ENCODE measurements around the gene NFKBIE. TPM values are rescaled to one million over a fixed set of nuclear protein-coding genes. Genes with fewer than 3 reads are reported as not detected.

Gene NFKBIE
- total and polyA plus RNA-seq, 2 of the 13 experiments (the other 11 are each of a cell fraction or from before 2014, with no cell fraction given) = 6.7 to 14.5 TPM

DNA sequence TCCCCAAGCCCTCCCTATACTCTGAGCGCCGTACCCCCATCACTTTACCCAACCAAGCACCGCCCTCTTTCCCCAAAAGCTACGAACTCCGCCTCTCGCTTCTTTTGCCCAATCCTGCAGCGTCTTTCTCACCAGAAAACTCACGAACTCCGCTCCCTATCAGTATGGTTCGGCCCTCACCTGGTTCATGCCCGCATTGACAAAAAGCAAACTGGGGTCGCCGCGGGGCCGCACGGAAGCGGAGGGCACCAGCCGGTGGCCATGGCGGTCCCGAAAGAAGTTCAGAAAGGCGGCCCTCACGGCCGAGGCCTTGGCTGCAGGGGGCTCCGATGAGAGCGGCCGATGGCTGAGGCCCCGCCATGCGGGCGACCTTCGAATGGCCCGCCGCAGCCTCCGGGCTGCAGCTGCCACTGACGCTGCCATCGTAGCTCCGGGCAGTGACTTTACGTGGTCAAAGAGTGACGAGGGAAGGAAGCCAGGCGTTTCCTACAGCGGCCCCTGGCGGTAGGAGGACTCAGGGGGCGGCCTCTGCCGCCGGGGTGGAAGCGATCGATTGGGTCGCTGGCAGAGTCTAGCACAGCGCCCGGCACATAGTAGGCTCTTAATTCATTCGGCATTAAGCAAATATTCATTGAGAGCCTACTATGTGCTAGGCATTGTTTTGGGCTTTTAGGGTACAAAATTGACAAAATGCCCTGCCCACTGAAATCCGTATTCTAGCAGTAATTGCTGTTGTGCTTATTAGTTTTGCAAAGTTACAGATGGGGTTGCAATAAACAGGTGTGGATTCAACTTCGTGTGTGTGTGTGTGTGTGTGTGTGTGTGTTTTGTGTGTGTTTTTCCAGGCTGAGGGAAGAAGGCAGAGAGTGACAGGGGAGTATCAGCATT lies 47.8 kb upstream of the NFKBIE start, which contains the start of gene AARS2 (continued):
- TF ChIP-seq, protein P1, sequence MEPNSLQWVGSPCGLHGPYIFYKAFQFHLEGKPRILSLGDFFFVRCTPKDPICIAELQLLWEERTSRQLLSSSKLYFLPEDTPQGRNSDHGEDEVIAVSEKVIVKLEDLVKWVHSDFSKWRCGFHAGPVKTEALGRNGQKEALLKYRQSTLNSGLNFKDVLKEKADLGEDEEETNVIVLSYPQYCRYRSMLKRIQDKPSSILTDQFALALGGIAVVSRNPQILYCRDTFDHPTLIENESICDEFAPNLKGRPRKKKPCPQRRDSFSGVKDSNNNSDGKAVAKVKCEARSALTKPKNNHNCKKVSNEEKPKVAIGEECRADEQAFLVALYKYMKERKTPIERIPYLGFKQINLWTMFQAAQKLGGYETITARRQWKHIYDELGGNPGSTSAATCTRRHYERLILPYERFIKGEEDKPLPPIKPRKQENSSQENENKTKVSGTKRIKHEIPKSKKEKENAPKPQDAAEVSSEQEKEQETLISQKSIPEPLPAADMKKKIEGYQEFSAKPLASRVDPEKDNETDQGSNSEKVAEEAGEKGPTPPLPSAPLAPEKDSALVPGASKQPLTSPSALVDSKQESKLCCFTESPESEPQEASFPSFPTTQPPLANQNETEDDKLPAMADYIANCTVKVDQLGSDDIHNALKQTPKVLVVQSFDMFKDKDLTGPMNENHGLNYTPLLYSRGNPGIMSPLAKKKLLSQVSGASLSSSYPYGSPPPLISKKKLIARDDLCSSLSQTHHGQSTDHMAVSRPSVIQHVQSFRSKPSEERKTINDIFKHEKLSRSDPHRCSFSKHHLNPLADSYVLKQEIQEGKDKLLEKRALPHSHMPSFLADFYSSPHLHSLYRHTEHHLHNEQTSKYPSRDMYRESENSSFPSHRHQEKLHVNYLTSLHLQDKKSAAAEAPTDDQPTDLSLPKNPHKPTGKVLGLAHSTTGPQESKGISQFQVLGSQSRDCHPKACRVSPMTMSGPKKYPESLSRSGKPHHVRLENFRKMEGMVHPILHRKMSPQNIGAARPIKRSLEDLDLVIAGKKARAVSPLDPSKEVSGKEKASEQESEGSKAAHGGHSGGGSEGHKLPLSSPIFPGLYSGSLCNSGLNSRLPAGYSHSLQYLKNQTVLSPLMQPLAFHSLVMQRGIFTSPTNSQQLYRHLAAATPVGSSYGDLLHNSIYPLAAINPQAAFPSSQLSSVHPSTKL (CRISPR knock-in tag; IDR thresholded peaks at IDR 0.05) = peak; percentile 89
- TF ChIP-seq HNF4A (CRISPR knock-in tag; IDR thresholded peaks at IDR 0.05) (peak; percentile 52), ZNF737 (CRISPR knock-in tag; IDR thresholded peaks at IDR 0.05; ENCODE audit: borderline replicate concordance) (no peak), ZNF501 (CRISPR knock-in tag; IDR thresholded peaks at IDR 0.05) (peak; percentile 99), SIX1 (CRISPR knock-in tag; IDR thresholded peaks at IDR 0.05; ENCODE audit: borderline replicate concordance) (no peak), PITX1 (CRISPR knock-in tag; IDR thresholded peaks at IDR 0.05) (peak; percentile 91), ZNF256 (CRISPR knock-in tag; conservative IDR thresholded peaks at IDR 0.05) (0 out of 2 replicates have a peak, but pooled peaks have one; percentile 82), ZNF670 (CRISPR knock-in tag; IDR thresholded peaks at IDR 0.05; ENCODE audit: borderline replicate concordance) (peak; percentile 96), KAT7 (CRISPR knock-in tag; IDR thresholded peaks at IDR 0.05; ENCODE audit: borderline replicate concordance) (peak; percentile 96), ERF (CRISPR knock-in tag; IDR thresholded peaks at IDR 0.05) (peak; percentile 99), CHD2 (IDR thresholded peaks at IDR 0.05; ENCODE audit: low read depth, low read length) (no peak), SP4 (CRISPR knock-in tag; IDR thresholded peaks at IDR 0.05) (peak; percentile 84; the same call in 1 of the 2 replicates), SIX4 (CRISPR knock-in tag; IDR thresholded peaks at IDR 0.05) (peak; percentile 62; the same call in 1 of the 2 replicates), SCMH1 (CRISPR knock-in tag; IDR thresholded peaks at IDR 0.05; ENCODE audit: borderline replicate concordance) (no peak), KLF16 (CRISPR knock-in tag; IDR thresholded peaks at IDR 0.05) (peak in 1 of 2 experiments; percentile 99; a peak in 2 of 4 replicates), PHF21A (CRISPR knock-in tag; IDR thresholded peaks at IDR 0.05) (peak; percentile 80; the same call in 1 of the 2 replicates), ZNF570 (CRISPR knock-in tag; IDR thresholded peaks at IDR 0.05; ENCODE audit: borderline replicate concordance) (0 out of 2 replicates have a peak, but pooled peaks have one; percentile 40), ZNF468 (CRISPR knock-in tag; IDR thresholded peaks at IDR 0.05) (peak; percentile 85; the same call in 1 of the 2 replicates), SIN3B (IDR thresholded peaks at IDR 0.05; ENCODE audit: low read length) (peak; percentile 94), TCF7 (IDR thresholded peaks at IDR 0.05; ENCODE audit: low read depth) (peak; percentile 22; the same call in 1 of the 2 replicates), ZKSCAN1 (IDR thresholded peaks at IDR 0.05; ENCODE audit: low read length) (peak; percentile 100), REXO4 (CRISPR knock-in tag; IDR thresholded peaks at IDR 0.05; ENCODE audit: borderline replicate concordance) (peak; percentile 82; the same call in 1 of the 2 replicates), ARID2 (CRISPR knock-in tag; IDR thresholded peaks at IDR 0.05; ENCODE audit: borderline replicate concordance) (peak; percentile 86), XRCC5 (optimal IDR thresholded peaks at IDR 0.05; ENCODE audit: low read length) (peak; percentile 98), IKZF4 (CRISPR knock-in tag; IDR thresholded peaks at IDR 0.05; ENCODE audit: borderline replicate concordance, low read depth, not compliant biosample characterization) (peak; percentile 44)
- TF ChIP-seq, protein P2, sequence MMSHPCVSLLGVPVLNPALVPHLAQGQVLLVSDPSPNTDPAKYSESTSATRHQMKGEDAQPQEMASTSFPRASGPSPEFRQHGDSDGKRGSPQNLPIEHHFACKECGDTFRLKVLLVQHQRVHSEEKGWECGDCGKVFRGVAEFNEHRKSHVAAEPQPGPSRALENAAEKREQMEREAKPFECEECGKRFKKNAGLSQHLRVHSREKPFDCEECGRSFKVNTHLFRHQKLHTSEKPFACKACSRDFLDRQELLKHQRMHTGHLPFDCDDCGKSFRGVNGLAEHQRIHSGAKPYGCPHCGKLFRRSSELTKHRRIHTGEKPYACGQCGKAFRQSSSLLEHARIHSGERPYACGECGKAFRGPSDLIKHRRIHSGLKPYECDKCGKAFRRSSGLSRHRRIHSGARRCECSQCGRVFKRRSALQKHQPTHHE (CRISPR knock-in tag; IDR thresholded peaks at IDR 0.05; ENCODE audit: borderline replicate concordance) = peak; percentile 87; the same call in 1 of the 2 replicates

Data from HepG2 (cell line).